NCI-H2107 treated with DMSO at 0.1 percent for 48 hours (cell line): ENCODE measurements around the gene EED.

ENCODE experiments used
- DNase-seq: peaks from one replicate; lab custom pipeline; 2025; ENCODE audit not compliant: unreplicated experiment; lab: John Stamatoyannopoulos, UW

EED gene, protein sequence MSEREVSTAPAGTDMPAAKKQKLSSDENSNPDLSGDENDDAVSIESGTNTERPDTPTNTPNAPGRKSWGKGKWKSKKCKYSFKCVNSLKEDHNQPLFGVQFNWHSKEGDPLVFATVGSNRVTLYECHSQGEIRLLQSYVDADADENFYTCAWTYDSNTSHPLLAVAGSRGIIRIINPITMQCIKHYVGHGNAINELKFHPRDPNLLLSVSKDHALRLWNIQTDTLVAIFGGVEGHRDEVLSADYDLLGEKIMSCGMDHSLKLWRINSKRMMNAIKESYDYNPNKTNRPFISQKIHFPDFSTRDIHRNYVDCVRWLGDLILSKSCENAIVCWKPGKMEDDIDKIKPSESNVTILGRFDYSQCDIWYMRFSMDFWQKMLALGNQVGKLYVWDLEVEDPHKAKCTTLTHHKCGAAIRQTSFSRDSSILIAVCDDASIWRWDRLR

DNA sequence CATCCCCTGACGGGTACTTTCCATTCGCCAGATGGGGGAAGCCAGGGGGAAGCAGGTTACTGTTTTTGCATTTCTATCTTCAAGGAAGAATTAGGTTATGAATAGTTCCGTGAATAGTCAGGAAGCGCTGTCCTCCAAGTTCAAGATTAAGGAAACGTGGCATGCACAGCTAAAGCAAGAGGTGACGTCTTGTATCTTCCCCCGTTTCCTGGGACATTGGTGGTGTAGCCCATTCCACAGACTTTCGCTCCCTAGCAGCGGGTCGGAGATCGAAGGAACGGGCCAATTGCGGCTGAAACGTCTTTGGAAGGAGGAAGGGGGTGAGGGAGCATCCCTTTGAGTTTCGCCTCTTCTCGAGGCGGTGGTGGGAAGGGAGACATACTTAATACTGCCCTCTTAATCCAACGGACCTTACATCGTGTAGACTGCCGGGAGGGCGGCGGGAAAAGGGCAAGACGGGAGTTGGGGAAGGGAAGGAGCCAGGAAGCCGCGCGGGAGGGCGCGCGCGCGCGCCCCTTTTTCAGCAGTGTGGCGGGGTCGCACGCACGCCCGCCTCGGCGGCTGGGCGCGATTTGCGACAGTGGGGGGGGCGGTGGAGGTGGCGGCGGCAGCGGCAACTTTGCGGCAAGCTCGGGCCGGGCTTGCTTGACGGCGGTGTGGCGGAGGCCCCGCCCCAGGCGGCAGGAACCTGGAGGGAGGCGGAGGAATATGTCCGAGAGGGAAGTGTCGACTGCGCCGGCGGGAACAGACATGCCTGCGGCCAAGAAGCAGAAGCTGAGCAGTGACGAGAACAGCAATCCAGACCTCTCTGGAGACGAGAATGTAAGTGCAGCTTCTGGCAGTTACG lies at the start of gene EED:
TSS of gene EED (plus strand) at position 232 of the 847 bp plus-strand sequence. CDS start at position 709, 477 bp downstream.
- peak; percentile 92 for DNase-seq

DNA sequence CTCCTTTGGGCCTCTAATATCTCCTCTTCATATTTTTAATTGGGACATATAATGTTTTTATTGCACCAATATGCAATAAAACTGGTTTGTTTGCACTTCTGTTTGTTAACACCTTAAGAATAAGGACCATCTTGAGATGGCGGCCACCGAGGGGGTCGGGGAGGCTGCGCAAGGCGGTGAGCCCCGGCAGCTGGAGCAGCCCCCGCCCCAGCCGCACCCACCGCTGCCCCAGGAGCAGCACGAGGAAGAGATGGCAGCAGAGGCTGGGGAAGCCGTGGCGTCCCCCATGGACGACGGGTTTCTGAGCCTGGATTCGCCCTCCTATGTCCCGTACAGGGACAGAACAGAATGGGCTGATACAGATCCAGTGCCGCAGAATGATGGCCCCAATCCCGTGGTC lies 49.6 kb upstream of the EED start:
- DNase-seq, result no peak

DNA sequence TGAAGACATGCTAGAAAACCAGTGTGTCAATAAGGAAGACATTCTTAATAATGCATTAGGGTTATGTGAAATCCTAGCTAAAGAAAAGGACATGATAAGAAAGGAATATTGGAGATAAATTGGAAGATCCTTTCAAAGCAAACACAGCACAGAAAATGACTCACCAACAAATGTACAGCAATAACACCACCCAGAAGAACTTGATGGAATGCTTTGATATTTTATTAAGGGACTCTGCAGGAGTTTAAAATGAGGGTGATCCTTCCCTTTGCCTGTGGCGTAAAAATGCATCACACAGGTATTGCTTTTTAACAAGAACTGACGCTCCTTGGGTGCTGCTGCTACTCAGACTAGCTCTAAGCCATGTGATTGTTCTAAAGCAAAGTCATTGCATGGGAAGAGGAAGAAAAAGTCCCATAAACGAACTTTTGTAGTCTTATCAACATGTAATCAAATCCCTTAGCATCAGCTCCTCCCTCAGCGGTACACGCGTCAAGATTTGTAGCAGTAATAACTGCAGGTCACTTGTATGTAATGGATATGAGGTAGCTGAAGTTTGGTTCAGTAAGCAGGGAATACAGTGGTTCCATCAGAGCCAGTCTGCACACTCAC lies 48.4 kb upstream of the EED start:
- no peak for DNase-seq

DNA sequence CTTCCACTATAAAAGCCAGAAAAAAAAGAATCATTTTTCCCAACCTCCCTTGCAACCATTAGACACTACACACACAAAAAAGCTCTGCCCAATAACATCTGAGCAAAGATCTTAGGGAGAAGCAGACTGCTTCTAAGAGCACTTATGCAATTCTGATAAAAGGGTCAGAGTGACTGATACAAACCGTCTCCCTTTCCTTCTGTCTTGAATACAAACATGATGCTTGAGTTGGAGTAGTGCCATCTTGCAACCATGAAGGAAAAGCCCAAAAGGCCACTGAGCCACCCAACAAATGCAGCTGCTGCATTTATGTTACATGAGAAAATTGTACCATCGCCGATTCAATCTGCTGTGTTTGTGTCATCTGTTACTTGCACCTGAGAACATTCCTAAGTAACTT lies 47.6 kb upstream of the EED start:
- no peak for DNase-seq

DNA sequence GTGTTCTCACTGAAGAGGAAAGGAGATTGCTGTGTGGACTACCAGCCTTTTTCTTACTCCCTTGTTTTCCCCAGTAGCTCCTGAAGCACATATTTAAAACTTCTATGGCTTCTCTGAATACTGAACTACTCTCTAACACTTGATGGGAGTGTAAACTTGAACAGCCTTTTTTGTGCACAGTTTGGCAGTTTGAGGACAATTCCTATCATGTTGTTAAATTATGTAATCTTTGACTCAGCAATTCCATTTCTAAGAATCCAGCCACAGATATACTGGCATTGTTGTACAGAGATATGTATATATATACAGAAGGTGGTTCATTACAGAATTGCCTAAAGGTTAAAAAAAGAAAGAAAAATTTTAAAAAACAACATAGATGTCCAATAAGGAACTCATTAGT lies 47.1 kb upstream of the EED start:
- DNase-seq, result no peak

DNA sequence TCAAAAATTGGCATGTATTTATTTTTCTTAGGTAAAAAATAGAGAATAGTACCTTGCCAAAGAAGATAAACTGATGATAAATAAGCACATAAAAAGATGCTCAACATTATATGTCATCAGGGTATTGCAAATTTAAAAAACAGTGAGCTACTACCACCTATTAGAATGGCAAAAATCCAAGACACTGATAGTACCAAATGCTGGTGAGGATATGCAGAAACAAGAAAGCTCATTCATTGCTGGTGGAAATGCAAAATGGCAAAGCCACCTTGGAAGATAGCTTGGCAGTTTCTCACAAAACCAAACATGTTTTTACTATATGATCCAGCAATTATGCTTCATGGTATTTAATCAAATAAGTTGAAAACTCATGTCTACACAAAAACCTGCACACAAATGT lies 46.4 kb upstream of the EED start:
- no peak for DNase-seq

DNA sequence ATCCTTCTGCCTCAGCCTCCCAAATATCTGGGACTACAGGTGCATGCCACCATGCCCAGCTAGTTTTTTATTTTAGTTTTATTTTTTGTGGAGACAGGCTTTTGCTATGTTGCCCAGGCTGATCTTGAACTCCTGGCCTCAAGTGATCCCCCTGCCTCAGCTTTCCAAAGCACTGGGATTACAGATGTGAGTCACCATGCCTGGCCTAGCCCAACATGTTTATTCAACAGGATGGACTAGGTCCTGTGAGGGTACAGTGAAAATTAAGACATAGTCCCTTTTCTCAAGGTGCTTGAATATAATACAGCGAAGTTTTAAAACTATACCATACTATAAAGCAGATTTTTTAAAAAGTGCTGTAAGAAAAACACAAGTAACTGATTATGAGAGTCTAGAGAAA lies 45.2 kb upstream of the EED start:
- no peak for DNase-seq

DNA sequence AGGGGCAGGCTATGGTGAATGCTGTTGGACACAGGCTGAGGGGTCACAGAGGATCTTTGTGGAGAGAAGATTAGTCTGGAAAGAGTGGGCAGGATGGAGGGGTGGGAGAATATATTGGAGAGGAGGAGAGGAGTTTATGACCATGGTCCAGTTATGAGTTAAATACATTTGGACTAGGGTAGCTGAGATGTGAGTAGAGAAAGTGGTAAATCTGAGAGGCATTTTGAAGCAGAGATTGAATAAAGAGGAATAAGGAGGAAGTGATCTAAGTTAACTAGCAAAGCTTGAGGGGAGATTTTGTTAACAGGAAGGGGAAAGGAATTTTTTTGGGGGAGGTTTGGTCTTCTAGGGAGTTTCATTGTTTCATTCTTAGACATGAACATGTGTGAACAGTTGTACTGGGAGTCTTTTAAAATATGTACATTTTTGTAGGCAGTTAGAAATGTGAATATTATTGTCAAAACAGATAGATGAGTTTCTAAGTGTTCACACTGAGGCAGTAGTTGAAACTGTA lies 43.1 kb upstream of the EED start:
- no peak for DNase-seq

DNA sequence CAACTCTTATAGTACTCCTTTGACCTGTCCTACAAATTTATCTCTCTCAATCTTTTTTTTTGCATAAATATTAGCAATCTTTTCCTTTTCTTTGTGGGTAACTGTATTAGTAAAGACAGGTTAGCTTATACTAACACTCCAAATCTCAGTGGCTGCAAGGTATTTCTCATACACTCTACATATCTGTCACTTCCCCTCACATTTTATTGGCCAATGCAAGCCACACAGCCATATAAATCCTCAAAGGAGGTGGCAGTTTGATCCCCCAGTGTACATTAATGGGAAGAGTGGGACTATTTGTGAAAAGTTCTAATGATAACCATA lies 42.6 kb upstream of the EED start:
- DNase-seq, result no peak

DNA sequence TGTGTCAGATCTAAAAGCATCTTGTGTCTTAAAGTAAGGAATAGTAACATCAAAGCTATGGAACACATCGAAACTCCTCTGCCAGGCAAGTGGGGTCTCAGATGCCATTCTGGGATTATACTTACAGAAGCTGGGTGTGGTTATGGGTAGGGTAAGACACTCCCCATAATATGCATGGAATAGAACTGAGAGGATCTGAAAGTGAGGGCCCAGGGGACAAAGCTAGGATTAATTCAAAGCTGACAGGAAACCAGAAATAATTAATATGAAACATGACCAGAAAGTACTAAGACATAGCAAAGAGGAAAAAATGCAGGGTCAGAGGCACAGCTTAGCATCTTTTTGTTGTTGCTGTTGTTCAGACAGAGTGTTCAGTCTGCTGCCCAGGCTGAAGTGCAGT lies 40.2 kb upstream of the EED start:
- no peak for DNase-seq

DNA sequence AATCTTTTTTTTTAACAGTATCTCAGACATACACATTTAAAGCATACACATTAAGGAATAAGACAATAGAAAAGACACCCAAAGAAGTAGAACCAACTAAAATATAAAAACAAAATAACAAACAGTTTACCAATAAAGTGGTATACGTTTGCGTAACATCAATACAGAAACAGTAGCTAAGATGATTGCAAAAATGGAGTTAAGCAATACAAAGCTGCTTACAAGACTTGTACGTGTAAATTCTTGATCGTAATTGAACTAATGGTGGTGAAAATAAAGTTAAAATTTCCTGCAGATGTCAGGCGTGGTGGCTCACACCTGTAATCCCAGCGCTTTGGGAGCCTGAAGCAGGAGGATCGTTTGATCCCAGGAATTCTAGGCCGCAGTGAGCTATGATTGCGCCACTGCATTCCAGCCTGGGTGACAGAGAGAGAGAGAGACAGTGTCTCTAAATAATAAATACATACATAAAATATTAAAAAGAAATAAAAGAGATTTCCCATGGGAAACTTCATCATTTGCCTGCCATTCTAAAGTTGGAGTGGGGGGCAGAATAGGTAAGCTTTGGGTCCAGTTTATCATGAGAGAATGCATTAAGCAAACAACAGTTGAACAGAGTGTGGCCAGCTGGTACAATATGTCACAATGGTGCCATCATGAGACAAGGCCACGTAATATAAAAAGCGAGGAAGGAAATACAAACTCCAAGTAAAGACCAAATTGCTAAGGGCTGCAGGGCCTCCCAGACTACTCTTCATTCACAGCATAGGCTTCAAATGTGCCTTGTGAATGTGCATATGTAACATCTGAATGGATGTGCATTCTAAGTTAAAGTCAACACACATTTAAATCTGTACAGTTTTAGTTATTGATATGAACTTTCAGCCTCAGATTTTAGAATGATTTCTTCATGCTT lies 38.9 kb upstream of the EED start:
- DNase-seq, result no peak

DNA sequence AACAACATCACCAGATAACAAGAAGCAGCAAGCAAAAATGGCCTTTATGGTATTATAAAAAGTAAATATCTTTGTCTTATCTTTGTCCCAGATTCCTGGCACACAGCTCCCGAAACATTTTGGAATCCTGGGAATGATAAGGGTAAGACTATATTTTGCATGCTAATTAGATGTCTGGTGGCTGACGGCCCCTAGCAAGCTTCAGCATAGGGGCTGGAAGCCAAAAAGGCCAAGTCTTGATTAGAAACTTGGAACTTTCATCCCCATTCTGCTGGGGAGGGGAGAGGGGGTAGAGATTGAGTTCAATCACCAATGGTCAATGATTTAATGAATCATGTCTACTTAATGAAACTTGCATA lies 38.2 kb upstream of the EED start:
- DNase-seq, result no peak

DNA sequence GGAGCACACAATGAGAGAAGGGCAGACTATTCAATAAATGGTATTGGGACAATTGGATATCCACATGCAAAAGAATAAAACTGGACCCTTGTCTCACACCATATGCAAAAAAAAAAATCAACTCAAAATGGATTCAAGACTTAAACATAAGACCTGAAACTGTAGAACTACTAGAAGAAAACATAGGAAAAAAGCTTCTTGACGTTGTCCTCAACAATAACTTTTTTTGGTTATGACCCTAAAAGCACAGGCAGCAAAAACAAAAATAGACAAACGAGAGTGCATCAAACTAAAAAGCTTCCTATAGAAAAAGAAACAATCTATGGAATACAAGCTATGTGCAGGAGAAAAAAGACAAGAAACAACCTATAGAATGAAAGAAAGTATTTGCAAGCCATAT lies 37.1 kb upstream of the EED start:
- no peak for DNase-seq

DNA sequence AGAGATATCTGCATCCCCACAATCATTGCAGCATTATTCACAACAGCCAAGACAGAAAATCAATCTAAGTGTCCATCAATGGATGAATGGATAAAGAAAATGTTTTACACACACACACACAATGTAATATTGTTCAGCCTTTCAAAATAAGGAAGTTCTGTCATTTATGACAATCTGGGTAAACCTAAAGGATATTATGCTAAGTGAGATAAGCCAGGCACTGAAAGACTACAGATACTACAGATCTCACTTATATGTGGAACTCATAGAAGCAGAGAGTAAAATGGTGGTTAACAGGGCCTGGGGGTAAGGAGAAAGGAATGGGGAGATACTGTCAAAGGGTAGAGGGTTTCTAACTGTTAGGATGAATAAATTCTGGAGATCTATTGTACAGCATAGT lies 36.0 kb upstream of the EED start:
- no peak for DNase-seq

DNA sequence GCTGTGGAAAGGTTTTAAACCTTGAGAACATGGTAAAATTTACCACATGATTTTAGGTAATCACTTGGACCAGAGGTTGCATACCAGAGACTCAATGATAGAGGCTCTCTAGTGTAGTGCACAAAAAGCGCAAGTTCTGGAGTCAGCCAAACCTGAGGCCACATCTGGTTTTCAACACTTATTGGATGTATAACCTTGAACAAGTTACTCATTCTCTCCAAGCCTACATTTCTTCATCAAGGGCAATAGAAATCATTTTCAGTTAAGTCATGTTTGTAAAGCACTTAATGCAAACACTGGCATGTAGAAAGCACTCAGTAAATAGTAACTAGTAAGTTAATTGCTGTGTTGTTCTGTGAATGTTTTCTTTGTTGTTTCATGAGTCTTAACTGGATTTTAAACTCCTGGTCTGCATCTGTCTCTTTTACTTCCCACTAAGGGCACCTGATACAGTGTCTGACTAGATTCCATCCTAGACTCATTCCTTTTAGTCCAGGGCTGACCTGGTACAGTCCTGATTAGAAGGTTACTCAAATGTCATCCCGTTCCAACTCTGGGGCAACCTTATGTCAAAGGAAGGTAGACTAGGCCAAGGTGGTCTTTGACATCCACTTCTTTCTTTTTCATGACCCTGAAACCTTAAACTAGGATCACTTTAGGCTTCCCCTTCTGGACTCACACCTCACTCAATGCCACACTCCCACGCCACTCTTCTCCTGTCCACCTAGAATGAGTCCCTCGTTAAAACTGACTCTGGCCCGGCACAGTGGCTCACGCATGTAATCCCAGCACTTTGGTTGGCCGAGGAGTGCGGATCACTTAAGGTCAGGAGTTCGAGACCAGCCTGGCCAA lies 34.5 kb upstream of the EED start:
- DNase-seq, result no peak

DNA sequence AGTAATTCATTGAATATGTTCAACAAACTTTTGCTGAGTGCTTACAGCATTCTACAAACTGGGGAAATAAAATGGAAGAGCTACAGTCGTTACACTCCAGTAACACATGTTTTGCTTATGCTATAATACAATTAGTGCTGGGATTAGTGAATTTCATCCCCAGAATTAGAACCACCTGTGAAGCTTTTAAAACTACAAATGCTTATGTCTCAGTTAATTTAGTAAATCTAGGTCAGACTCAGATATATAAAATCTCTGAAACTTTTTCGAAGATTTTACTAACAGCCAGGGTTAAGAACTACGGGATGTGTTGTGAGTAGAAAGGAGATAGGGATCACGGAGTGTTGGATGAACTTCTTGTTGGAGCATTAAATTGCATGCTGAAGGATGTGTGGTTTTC lies 33.7 kb upstream of the EED start:
- no peak for DNase-seq

DNA sequence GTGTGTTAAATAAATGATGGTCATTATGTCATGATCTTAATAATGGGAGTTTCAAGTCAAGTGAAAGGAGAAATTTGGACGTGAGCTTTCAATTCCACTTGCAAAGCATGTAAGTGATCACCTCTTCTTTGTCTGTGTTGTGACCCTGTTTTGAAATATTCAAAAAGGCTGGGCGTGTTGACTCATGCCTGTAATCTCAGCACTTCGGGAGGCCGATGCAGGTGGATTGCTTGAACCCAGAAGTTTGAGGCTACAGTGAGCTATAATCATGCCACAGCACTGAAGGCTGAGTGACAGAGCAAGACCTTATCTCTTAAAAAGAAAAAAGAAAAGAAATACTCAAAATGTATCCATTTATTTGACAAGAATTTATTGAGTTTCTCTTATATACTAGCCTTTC lies 32.9 kb upstream of the EED start:
- no peak for DNase-seq

DNA sequence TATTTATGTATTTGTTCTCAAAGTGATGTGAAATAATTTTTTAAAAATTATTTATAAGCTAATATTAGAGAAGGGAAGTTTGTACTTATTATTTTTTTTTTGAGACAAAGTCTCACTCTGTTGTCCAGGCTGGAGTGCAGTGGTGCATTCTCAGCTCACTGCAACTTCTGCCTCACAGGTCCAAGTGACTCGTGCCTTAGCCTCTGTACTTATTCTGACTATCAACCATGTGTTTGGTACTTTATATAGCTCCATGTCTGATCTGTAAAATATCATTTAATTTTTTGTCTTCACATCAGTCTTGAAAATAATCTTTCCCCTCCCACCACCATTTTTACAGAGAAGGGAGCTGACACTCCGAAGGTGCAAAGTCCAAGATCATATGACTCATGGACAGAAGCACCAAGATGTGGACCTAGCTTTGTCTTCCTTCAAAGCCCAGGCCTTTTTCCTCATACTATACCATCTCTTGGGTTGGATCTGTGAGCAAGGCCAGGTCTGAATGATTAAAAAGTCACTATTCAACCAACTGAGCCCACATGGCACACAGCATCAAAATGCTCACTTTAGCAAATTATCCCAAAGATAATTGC lies 32.4 kb upstream of the EED start:
- DNase-seq, result no peak

DNA sequence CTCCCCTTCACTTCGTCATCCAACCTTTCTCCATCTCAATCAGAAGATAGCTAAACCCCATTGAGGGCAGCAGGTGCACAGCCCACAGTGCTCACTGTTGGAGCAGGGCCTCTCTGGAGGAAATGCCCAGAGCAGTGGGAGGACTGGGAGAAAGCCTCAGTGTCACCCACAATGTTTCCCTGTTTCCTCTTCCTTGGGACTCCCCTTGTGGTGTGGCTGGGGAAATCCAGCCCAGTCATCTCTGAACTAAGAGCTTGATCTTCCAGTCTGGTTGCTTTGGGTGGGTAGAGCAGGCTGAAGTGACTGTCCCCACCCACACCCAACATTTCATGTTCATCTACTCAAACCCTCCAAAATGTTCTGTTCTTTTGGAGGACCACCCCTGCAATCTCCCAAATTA lies 29.8 kb upstream of the EED start:
- no peak for DNase-seq
